Measurements from ENCODE around the gene PSG1. TPM values are rescaled to one million over a fixed set of nuclear protein-coding genes. Genes with fewer than 3 reads are reported as not detected.
"Not testable (repeated sequence)": the region's sequence is repeated elsewhere in the genome, so short reads cannot be mapped to it uniquely, and the experiment has no call there.

The PSG1 gene
- total and polyA plus RNA-seq, 2 experiments from 2014 or later: 0.07 TPM; not detected in 1

DNA sequence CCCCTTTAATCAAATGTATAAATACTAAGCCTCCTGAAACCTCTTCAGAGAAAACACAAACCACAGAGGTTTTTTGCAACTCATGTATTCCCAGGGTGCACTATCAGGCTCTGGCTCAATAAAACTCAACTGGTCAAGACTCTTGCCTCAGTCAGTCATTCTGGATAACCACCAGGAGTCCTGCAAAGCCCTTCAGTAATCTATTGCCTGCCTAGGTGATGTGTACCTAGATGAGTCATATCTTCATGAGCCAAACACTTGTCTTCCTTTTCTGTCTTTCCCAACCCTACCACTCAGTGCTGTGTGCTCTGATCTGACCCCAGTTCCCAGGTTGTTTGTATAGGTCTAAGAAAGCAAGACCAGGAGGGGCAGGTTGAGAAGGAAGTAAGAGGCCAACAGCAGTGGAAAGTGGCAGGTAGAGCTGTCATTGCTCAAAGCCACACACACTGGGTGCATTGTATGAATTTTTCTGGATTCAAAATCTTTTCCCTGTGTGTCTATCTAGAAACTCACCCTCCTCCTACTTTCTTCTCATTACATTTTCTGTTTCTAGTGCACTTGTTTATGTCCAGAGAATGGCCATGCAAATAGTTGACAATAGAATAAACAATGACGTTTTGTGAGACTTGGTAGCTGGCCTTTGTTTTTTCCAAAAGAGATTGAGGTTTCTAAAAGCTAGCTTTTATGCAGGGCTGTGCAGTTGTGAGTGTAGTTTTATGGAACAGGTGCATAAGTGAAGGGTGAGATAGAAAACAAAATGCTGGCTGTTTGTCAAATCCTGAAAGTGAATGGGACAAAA lies 48.1 kb downstream of the PSG1 start:
- Histone ChIP-seq H3K27me3 (no peaks in the 10 kb centered on the region), H3K36me3 (replicated peaks; ENCODE audit: insufficient read depth, low read depth) (no peaks in the 10 kb centered on the region), H3K79me2 (no peaks in the 10 kb centered on the region), H3K27ac (no peak overlapping the region), H3K4me3 (no peak overlapping the region), H3K9me3 (ENCODE audit: low read depth) (no peaks in the 10 kb centered on the region), H3K4me2 (no peak overlapping the region), H2AFZ (no peak overlapping the region), H4K20me1 (ENCODE audit: insufficient read depth, poor library complexity, severe bottlenecking) (no peaks in the 10 kb centered on the region), H3K4me1 (ENCODE audit: insufficient read depth) (no peaks in the 10 kb centered on the region), H3K9me2 (replicated peaks; ENCODE audit: insufficient read depth) (no peaks in the 10 kb centered on the region)
- DNase-seq (ENCODE audit: low spot score): no peak
- WGBS (ENCODE audit: low lambda C conversion rate, missing lambda C conversion rate): 43% methylated on average over 1 of the region's 1 CpG
- TF ChIP-seq, protein P1, sequence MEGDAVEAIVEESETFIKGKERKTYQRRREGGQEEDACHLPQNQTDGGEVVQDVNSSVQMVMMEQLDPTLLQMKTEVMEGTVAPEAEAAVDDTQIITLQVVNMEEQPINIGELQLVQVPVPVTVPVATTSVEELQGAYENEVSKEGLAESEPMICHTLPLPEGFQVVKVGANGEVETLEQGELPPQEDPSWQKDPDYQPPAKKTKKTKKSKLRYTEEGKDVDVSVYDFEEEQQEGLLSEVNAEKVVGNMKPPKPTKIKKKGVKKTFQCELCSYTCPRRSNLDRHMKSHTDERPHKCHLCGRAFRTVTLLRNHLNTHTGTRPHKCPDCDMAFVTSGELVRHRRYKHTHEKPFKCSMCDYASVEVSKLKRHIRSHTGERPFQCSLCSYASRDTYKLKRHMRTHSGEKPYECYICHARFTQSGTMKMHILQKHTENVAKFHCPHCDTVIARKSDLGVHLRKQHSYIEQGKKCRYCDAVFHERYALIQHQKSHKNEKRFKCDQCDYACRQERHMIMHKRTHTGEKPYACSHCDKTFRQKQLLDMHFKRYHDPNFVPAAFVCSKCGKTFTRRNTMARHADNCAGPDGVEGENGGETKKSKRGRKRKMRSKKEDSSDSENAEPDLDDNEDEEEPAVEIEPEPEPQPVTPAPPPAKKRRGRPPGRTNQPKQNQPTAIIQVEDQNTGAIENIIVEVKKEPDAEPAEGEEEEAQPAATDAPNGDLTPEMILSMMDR (IDR thresholded peaks at IDR 0.05; ENCODE audit: poor library complexity): no peak
- TF ChIP-seq EZH2phosphoT487 (IDR thresholded peaks at IDR 0.05; ENCODE audit: low read depth, severe bottlenecking, unreplicated experiment) (no peak), EZH2 (IDR thresholded peaks at IDR 0.05; ENCODE audit: borderline replicate concordance) (no peak)

DNA sequence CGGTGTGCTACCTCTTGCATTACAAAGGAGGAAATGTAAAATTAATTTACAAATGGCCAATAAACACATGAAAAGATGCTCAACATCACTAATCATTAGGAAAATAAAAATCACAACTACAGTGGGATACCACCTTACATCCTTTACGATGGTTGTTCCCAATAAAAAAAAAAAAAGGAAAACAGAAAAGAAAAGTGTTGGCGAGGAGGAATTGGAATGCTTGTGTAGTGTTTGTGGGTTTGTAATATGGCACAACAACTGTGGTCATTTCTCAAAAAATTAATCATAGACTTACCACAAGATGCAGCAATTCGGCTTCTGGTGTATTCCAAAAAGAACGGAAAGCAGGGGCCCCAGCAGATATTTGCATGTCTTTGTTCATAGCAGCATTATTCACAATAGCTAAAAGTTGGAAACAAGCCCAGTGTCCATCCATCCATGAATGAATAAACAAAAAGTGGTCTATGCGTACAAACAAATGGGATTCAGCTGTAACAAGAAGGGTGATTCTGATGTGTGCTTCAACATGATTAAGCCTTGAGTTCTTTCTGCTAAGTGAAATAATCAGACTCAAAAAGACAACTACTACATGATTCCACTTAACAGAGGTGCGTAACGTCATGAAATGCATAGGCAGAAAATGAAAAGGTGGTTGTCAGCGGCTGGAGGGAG lies 58.1 kb downstream of the PSG1 start:
- not testable (repeated sequence) for H3K36me3 ChIP-seq (replicated peaks; ENCODE audit: insufficient read depth, low read depth); H3K9me2 ChIP-seq (replicated peaks; ENCODE audit: insufficient read depth); H3K4me1 ChIP-seq (ENCODE audit: insufficient read depth); H3K4me2 ChIP-seq; H4K20me1 ChIP-seq (ENCODE audit: insufficient read depth, poor library complexity, severe bottlenecking); H3K4me3 ChIP-seq; H3K79me2 ChIP-seq; H3K27ac ChIP-seq; H3K27me3 ChIP-seq; H2AFZ ChIP-seq; DNase-seq (ENCODE audit: low spot score); H3K9me3 ChIP-seq (ENCODE audit: low read depth)
- 81% methylated on average over 9 of the region's 9 CpGs for WGBS (ENCODE audit: low lambda C conversion rate, missing lambda C conversion rate)

DNA sequence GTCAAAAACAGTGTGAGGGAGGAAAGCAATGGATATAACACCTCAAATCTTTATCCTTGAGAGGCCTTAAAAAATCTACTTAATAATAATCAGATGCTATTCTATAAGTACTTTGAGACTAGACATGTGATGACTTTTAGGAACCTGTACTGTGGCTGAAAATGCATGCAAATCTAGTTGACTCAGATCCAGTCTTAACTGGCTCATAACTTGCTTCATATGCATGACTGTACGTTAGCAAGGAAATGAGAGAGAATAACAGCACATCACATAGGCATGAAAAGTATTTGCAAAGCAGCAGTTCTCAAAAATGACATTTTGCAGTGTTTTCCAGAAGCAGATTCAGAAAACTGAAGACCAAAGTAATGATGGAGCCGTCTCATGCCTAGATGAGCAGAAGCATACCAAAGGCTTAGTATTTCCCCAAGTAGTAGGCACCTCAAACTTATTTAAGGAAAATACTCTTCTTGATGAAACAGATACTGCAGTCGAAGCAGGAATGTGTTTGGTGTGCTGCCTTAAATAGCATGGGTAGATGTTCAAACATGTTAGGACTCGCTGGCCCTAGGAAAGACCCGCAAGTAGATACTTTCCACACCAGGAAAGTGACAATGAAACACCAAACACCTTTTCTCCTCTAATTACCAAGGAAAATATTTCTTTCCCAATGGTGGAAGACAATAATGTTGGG lies 59.4 kb downstream of the PSG1 start:
- H3K4me2 ChIP-seq; H3K4me3 ChIP-seq; DNase-seq (ENCODE audit: low spot score); H3K36me3 ChIP-seq (replicated peaks; ENCODE audit: insufficient read depth, low read depth); H3K9me2 ChIP-seq (replicated peaks; ENCODE audit: insufficient read depth); H3K79me2 ChIP-seq; H3K27ac ChIP-seq; H3K27me3 ChIP-seq; H4K20me1 ChIP-seq (ENCODE audit: insufficient read depth, poor library complexity, severe bottlenecking); H2AFZ ChIP-seq; H3K4me1 ChIP-seq (ENCODE audit: insufficient read depth); H3K9me3 ChIP-seq (ENCODE audit: low read depth): not testable (repeated sequence)
- WGBS (ENCODE audit: low lambda C conversion rate, missing lambda C conversion rate): 59% methylated on average over 5 of the region's 5 CpGs

DNA sequence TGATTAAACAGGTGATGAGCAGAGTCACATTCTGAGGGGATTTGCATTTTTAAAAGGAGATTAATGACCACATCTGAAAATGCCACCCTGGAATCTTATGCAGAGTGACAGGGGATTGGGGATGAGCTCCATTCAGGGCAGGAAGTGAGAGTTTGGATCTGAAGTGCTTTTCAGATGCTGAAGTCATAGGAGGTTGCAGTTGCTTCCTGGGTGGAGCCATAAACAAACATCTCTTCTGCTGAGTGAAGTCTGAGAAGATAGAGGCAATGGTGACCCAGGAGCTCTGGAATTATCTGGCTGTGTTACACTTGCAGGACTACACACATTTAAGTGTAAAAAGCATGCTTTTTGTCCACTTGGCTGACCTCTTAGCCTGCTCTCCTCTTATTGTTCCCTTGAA lies 62.6 kb downstream of the PSG1 start:
- H3K4me2 ChIP-seq: no peak overlapping the region
- no peak overlapping the region for H2AFZ ChIP-seq

More for the DNA sequence above, 62.6 kb downstream of the PSG1 start:
- DNase-seq (ENCODE audit: low spot score): no peak
- H3K4me3 ChIP-seq: no peak overlapping the region
- H3K27me3 ChIP-seq: no peaks in the 10 kb centered on the region
- no peaks in the 10 kb centered on the region for H3K9me3 ChIP-seq (ENCODE audit: low read depth)
- no peaks in the 10 kb centered on the region for H3K9me2 ChIP-seq (replicated peaks; ENCODE audit: insufficient read depth)
- no peaks in the 10 kb centered on the region for H3K4me1 ChIP-seq (ENCODE audit: insufficient read depth)
- no peaks in the 10 kb centered on the region for H3K79me2 ChIP-seq
- no peaks in the 10 kb centered on the region for H3K36me3 ChIP-seq (replicated peaks; ENCODE audit: insufficient read depth, low read depth)
- H4K20me1 ChIP-seq (ENCODE audit: insufficient read depth, poor library complexity, severe bottlenecking): no peaks in the 10 kb centered on the region
- H3K27ac ChIP-seq: no peak overlapping the region
- no peak for TF ChIP-seq EZH2phosphoT487 (IDR thresholded peaks at IDR 0.05; ENCODE audit: low read depth, severe bottlenecking, unreplicated experiment)
- TF ChIP-seq, protein P1 (IDR thresholded peaks at IDR 0.05; ENCODE audit: poor library complexity): no peak
- no peak for TF ChIP-seq EZH2 (IDR thresholded peaks at IDR 0.05; ENCODE audit: borderline replicate concordance)

Other genes starting within 250 kb of the PSG1 start
- not detected in 2 replicates for gene PSG3, start 139.2 kb downstream of the PSG1 start, total RNA-seq
- not detected in 2 replicates for gene PSG3, start 139.2 kb downstream of the PSG1 start, polyA plus RNA-seq
- gene PSG8, start 114.0 kb downstream of the PSG1 start, total RNA-seq: not detected in 2 replicates
- gene PSG8, start 114.0 kb downstream of the PSG1 start, polyA plus RNA-seq: not detected in 2 replicates
- not detected in 2 replicates for gene PSG6, start 38.2 kb upstream of the PSG1 start, total RNA-seq
- not detected in 2 replicates for gene PSG6, start 38.2 kb upstream of the PSG1 start, polyA plus RNA-seq
- gene PSG7, start 57.5 kb upstream of the PSG1 start, total RNA-seq: not detected in 2 replicates
- gene PSG7, start 57.5 kb upstream of the PSG1 start, polyA plus RNA-seq: not detected in 2 replicates
- not detected in 2 replicates for gene PSG11, start 146.8 kb upstream of the PSG1 start, total RNA-seq
- not detected in 2 replicates for gene PSG11, start 146.8 kb upstream of the PSG1 start, polyA plus RNA-seq
- not detected in 2 replicates for gene PSG2, start 203.0 kb upstream of the PSG1 start, total RNA-seq
- not detected in 2 replicates for gene PSG2, start 203.0 kb upstream of the PSG1 start, polyA plus RNA-seq

Data from hepatocyte (in vitro differentiated cells).